NK-92 (cell line): ENCODE data around the gene CYTH1.

Experiments
- DNase-seq: peaks from one replicate; lab custom pipeline; 2025; ENCODE audit not compliant: unreplicated experiment; lab: John Stamatoyannopoulos, UW

CYTH1 gene

GRCh38 chr17:78718575-78719208 is 63.4 kb downstream of the CYTH1 start:
- no peak for DNase-seq

- no peak for DNase-seq
Observed at GRCh38 chr17:78717431-78717980, 64.6 kb downstream of the CYTH1 start.

DNA sequence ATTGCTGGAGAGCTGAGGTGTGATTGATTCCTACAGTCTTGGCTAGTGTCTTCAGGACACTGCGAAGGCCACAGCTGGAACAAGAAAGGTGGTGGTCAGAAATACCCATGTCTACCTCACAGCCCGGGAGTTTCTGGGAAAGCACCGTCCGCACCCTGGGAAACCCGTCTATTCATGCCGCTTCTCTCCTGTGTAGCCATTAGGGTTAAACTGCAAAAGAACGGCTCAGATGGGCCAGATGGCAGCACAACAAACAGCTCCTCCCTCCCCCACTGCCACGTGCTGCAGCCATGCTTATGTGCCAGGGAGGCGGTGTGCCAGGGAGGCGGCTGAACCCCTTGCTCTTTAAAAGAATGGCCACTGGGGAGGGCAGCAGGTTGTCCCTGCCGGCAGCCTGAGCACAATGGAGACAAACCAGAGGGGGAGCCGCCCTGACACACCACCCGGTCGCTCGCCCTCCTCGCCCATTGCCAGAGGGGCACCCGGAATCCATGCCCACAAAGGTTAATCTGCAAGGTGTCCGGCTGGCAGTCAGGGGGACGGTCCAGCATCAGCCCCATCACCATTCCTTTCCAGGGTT is 65.2 kb downstream of the CYTH1 start:
- no peak for DNase-seq

DNA sequence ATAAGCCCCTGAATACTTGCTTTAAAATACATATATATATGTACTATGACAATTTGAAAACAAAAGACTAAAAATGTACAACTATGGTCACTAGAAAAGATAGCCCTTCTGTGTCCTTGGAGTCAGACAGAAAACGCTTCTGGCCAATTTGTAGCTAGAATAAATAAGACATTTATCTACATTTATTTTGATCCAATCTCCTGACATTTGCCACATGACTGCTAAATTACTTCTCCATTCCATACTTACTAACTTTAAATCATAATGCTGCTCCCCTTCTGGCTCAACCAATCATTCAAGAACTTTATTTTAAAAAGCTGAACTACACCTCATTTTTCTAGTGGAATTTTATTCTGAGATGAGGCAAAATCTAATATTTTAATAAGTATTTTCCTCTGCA is 65.8 kb downstream of the CYTH1 start:
- DNase-seq, result no peak

DNA sequence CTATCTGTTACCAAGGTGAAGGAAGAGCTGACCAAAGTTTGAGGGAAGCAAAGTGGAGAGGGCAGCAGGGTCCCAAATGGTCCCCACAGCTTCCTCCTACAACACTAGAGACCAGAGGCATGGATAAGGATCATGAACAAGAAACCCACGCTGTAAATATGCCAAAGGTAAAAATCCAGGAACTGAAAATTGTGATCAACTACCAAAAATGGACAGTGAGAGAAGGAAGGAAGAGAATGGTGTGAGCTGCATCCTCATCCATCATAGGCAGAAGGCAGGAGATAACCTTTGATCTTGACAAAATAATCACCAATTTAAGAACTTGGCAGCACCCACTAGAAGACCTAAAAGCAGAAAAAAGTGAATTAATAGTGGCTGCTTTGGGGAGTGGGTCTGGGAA is 66.2 kb downstream of the CYTH1 start:
- DNase-seq, result no peak

DNA sequence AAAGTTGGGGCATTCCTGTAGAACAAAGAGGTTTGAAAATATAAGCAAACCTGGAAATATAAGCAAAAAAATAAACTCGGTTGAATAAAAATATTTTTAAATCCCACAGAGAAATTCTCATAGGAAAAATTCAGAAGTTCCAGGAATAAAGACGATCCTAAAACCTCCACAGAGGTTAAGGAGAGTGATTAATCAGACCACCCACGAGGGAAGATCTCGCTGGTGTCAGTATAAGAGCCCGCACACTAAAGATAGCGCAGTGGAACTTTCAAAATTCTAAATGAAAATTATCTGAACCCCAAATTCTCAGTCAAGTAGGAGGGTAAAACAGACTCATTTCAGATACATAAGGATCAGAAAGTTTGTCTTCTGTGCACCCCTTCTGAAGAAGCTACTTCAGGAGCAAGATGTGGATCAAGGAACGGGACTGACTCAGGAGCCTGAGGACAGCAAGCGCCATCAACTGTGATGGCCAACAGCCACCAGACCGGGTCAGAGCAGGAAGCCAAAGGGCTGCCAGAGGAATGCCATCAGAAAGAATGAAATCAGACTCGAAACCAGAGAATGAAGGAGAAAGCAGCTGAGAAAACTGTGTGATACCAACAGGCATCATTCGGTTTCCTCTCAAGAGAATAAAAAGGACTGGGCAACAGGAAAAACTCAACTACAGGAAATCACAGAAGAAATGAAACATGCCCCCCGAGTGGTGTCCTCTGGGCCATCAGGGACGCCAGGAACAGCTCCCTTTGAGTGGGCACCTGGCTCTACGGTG is 66.9 kb downstream of the CYTH1 start:
- DNase-seq, result no peak

- no peak for DNase-seq
Observed at GRCh38 chr17:78714534-78714933, 67.5 kb downstream of the CYTH1 start.

DNA sequence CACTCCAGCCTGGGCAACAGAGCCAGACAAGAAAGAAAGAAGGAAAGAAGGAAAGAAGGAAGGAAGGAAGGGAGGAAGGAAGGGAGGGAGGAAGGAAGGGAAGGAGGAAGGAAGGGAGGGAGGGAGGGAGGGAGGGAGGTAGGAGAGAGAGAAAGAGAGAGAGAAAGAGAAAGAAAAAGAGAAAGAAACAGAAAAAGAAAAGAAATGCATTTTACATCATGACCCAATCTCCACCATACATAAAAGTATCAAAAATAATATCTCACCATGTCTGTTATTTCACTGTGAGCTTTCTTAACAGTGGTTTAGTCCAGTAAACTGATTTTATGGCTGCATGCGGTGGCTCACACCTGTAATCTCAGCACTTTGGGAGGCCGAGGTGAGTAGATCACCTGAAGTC is 70.0 kb downstream of the CYTH1 start:
- no peak for DNase-seq

- DNase-seq, result no peak
Observed at GRCh38 chr17:78710607-78711006, 71.5 kb downstream of the CYTH1 start.

DNA sequence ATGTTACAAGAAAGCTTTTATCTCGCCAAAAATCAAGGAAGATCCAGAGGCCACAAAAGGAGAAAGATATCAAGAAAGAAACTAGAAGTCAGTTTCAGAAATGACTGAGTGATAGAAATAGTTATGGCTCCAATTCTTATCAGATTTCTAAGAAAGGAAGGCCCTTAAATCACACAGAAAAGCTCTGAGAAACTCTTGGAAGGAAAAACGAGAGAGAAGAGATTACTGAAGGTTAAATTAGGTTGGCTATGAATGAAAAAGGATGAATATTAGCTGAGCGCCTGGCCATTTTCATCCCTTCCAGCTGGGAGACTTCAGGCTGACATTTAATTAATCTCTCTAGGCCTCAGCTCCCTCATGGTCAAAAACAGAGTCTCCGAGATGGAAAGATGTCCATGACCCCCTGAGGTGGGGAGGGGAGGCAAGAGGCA is 72.3 kb downstream of the CYTH1 start:
- no peak for DNase-seq

DNA sequence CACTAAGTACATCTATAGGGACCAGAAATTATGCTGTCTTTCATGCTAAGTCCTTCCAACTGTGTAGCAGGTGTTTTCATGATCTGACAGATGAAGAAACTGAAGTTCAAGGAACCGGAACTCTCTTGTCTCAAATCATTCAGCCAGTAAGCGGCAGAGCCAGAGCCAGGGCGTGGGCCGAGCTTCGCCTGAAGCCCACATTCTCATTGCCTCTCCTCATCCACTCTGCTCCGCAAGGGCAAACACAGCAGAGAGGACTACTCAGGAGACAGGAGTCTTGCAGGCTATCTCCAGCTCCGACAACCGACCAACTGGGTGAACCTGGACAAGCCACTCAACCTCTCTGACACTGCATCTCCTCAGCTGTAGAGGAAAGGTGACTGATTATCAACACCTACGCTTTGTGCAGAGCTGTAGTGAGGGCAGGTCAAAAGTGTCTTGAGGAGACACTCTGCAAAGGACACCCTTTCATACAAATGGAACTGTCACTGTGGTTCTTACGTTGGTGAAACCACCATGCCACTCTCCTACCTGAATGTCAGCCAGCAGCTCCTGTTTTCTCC is 72.9 kb downstream of the CYTH1 start:
- no peak for DNase-seq

DNA sequence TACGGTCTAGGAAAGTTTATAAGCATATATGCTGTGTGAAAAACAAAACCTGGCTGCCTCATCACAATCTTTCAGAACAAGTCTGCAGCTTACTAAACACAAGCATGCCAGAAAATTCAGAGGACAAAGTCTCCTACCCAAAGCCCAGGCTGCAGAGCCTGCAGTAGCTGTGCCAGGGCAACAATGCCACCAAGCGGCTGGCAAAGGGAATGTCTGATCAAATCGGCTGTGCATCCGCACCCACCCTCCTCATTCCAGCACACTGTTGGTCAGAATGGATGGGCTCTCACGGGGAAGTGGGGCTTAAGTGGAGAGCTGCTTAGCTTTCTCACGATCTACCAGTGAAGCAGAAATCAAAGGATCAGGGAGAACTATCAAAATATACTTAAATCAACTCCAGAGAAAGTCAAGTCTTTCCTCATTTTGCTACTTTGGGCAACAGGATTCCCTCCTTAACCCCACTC is 73.5 kb downstream of the CYTH1 start:
- DNase-seq, result no peak

DNA sequence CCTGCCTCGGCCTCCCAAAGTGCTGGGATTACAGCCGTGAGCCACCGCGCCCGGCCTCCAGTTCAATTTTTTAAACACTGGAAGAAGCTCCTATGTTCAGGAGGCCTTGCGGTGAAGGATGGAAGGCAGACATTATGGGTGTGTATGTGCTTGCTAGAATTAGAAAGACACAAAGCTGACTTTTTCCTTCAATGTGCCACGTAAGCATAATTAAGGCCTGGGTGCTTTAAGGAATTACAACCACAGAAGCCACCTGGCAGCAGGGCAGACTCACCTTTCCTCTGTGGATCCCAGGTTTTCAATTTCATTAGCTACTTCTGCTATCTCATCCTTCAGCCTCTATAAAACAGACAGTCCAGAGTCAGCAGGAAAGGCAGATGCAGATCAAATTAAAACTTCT is 74.2 kb downstream of the CYTH1 start:
- DNase-seq, result no peak

DNA sequence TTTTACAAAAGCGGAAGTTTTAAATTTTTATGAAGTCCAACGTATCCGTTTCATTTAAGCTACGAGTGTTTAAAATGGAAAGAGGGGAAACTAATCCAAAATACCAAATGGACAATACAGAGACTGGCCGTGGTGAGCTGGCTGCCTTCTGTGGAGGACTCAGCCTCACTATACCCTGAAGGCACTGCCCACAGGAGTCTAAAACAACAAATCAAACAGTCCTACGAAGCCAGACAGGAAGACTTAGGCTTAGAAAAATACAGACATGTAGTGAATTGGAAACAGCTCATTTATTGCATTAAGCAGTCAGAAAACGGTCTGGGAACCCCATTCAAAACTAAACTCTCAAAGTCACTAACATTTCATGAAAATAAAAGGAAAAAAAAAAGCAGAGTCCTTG is 75.1 kb downstream of the CYTH1 start:
- DNase-seq, result no peak

DNA sequence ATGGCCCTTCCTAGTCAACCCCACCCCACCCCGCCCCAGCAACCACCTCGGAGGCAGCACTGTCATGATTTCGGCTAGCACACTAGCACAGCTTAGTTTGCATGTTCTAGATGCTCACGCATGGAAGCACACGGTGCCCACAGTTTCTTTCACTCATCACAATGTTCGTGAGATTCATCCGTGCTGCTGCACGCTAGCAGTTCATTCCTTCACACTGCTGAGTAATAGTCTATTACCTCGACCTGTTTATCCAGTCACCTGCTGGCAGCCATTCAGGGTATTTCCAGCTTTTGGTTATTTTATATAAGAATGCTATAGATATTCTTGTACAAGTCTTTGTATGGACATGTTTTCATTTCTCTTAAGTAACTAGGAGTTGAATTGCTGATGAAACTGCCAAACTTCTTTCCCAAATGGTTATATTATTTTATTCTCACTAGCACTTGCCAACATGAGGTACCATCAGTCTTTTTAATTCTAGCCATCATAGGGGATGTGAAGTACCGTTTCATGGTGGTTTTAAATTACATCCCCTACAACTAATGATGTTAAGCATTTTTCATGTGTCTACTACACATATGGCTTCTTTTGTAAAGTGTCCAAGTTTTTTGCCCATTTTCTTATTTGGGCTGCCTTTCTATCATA is 75.7 kb downstream of the CYTH1 start:
- DNase-seq, result no peak

DNA sequence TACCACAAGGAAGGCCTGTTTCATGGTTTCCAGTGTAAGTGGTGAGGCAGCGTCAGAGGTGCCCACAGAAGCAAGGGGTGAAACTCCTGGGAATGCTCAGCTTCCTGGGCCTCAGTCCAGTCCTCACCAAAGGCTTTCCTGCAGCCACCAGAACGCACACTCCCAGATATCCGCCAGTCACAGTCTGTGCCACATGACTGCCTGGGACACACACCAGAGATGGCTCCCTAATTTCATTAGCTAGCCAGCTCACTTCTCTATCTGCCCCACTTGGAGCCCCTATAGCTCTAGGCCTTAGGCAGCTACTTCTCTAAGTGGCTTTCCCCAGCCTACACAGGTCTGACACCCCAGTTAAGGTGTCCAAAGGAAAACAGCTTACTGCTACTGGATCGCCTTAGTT is 77.0 kb downstream of the CYTH1 start:
- DNase-seq, result no peak

DNA sequence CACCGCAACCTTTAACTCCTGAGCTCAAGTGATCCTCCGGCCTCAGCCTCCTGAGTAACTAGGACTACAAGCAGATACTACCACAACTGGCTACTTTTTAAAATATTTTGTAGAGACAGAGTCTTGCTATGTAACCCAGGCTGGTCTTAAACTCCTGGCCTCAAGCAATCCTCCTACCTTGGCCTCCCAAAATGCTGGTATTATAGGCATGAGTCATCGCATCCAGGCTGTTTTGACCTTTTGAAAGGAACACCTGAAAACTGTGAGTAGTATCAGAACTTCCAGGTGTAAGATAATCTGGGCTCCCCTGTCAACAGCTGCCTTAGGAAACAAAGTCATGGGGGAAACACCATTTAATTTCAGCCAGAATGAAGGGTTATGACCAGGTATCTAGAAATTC is 77.5 kb downstream of the CYTH1 start:
- DNase-seq, result no peak

- no peak for DNase-seq
Observed at GRCh38 chr17:78697554-78698343, 84.3 kb downstream of the CYTH1 start.

- no peak for DNase-seq
Observed at GRCh38 chr17:78697122-78697521, 85.0 kb downstream of the CYTH1 start.
